Gastroesophageal sphincter (tissue), 4 donors: Measurements from ENCODE around the gene POLR3K. TPM values are rescaled to one million over a fixed set of nuclear protein-coding genes. Genes with fewer than 3 reads are reported as not detected.

Experiments used
- ATAC-seq: fragments of 150-250 bp; one replicate; pipeline ENCODE4 v1.9.1; 2016; ENCODE audit warnings: mild to moderate bottlenecking, moderate library complexity
- H3K27ac ChIP-seq, 4 donors: fragments of 200-600 bp; sonication (generic) in 3 of 4; 1 replicate in 3 of 4; 2 replicates in 1 of 4; pipeline ENCODE4 v1.5.1; 2016 to 2019
- H3K27me3 ChIP-seq: fragments of 200-600 bp; sonication (generic); one replicate; pipeline ENCODE4 v1.5.1; 2019
- H3K36me3 ChIP-seq, 2 donors: fragments of 200-600 bp; sonication (generic); one replicate each; pipeline ENCODE4 v1.5.1; 2019; ENCODE audit warnings: control low read depth in 1 of 2
- H3K4me1 ChIP-seq, 3 donors: fragments of 200-600 bp; sonication (generic); 1 replicate in 2 of 3; 2 replicates in 1 of 3; pipeline ENCODE4 v1.5.1; 2016 to 2019; ENCODE audit warnings: control low read depth in 2 of 3
- H3K4me3 ChIP-seq, 2 donors: fragments of 200-600 bp; sonication (generic); one replicate each; pipeline ENCODE4 v1.5.1; 2019; ENCODE audit warnings: mild to moderate bottlenecking in 1 of 2, moderate library complexity in 1 of 2
- H3K9me3 ChIP-seq, 3 donors: fragments of 200-600 bp; sonication (generic); one replicate each; pipeline ENCODE4 v1.5.1; 2017 to 2019; ENCODE audit warnings: control low read depth in 2 of 3
- EP300 ChIP-seq: sonication (generic); formaldehyde crosslinking; IDR thresholded peaks from one replicate; pipeline ENCODE4 v1.6.1; 2017; ENCODE audit warnings: antibody characterized with exemption, mild to moderate bottlenecking
- POLR2A ChIP-seq, 2 donors: fragments of 450-650 bp; IDR thresholded peaks; one replicate each; pipeline ENCODE4 v1.6.1; 2017; ENCODE audit warnings: antibody characterized with exemption in 2 of 2, mild to moderate bottlenecking in 2 of 2, moderate library complexity in 1 of 2
- POLR2AphosphoS5 ChIP-seq: sonication (generic); formaldehyde crosslinking; IDR thresholded peaks from one replicate; pipeline ENCODE4 v1.6.1; 2017; ENCODE audit warnings: antibody characterized with exemption
- WGBS, 2 donors: methylation state at CpG; one replicate each; pipeline ENCODE4 v1.1.5; 2018; ENCODE audit warnings: low coverage in 1 of 2; 5-methylcytosine and 5-hydroxymethylcytosine counted together
- total RNA-seq, 4 donors: library from RNA; depleted of rRNA; stranded (reverse); fragments of >200 nt; gene quantifications; one replicate each; pipeline ENCODE4 v1.1.0, GENCODE V29; 2016
- TF ChIP-seq, protein P1 (sequence below), 4 experiments: fragments of 200-600 bp in 2 of 4; fragments of 450-650 bp in 2 of 4; sonication (generic) in 1 of 4; IDR thresholded peaks; one replicate each; pipeline ENCODE4 v1.5.1; 2017 to 2019; ENCODE audit warnings: antibody characterized with exemption in 4 of 4, mild to moderate bottlenecking in 2 of 4, moderate library complexity in 2 of 4

POLR3K gene
- total RNA-seq, 4 donors from 2014 or later = 2.6 to 5.1 (median 4.5) TPM

- no peaks in the 10 kb centered on the region for H3K27me3 ChIP-seq
- TF ChIP-seq POLR2AphosphoS5 = no peak
- no peak for TF ChIP-seq POLR2A (IDR thresholded peaks at IDR 0.05)
- TF ChIP-seq, protein P1, sequence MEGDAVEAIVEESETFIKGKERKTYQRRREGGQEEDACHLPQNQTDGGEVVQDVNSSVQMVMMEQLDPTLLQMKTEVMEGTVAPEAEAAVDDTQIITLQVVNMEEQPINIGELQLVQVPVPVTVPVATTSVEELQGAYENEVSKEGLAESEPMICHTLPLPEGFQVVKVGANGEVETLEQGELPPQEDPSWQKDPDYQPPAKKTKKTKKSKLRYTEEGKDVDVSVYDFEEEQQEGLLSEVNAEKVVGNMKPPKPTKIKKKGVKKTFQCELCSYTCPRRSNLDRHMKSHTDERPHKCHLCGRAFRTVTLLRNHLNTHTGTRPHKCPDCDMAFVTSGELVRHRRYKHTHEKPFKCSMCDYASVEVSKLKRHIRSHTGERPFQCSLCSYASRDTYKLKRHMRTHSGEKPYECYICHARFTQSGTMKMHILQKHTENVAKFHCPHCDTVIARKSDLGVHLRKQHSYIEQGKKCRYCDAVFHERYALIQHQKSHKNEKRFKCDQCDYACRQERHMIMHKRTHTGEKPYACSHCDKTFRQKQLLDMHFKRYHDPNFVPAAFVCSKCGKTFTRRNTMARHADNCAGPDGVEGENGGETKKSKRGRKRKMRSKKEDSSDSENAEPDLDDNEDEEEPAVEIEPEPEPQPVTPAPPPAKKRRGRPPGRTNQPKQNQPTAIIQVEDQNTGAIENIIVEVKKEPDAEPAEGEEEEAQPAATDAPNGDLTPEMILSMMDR (IDR thresholded peaks at IDR 0.05) = no peak
- TF ChIP-seq EP300 = no peak
- WGBS, 2 donors = 67 to 87% methylated on average over 6 of the region's 16 CpGs
- no peak for ATAC-seq
- H3K27ac ChIP-seq = peak overlapping the region in 3 of 4 donors; percentile 93 to 97 (median 96)
- H3K36me3 ChIP-seq = peaks cover 0 to 7% of the 10 kb centered on the region in 2 donors
- H3K4me1 ChIP-seq = peaks cover 0 to 90% (median 57%) of the 10 kb centered on the region in 3 donors
- H3K4me3 ChIP-seq = peak overlapping the region in 1 of 2 donors; percentile 0
- H3K9me3 ChIP-seq = no peaks in the 10 kb centered on the region
Measured at GRCh38 chr16:74747-75334, 21.4 kb upstream of the POLR3K start.

- H3K4me3 ChIP-seq = no peak overlapping the region
- no peaks in the 10 kb centered on the region for H3K9me3 ChIP-seq
- H3K4me1 ChIP-seq = peaks cover 0 to 90% (median 53%) of the 10 kb centered on the region in 3 donors
- H3K36me3 ChIP-seq = peaks cover 0 to under 1% of the 10 kb centered on the region in 2 donors
- WGBS, 2 donors = 76% methylated on average over 3 of the region's 12 CpGs; no CpG with 5 or more reads in 1 of the 2 donors
- TF ChIP-seq POLR2AphosphoS5 = no peak
- TF ChIP-seq, protein P1 (IDR thresholded peaks at IDR 0.05) = no peak
- no peak for TF ChIP-seq POLR2A (IDR thresholded peaks at IDR 0.05)
- TF ChIP-seq EP300 = no peak
- peak overlapping the region in 3 of 4 donors; percentile 93 to 94 (median 93) for H3K27ac ChIP-seq
- no peak for ATAC-seq
- H3K27me3 ChIP-seq = no peaks in the 10 kb centered on the region
Measured at GRCh38 chr16:74051-74746, 20.8 kb upstream of the POLR3K start.

DNA sequence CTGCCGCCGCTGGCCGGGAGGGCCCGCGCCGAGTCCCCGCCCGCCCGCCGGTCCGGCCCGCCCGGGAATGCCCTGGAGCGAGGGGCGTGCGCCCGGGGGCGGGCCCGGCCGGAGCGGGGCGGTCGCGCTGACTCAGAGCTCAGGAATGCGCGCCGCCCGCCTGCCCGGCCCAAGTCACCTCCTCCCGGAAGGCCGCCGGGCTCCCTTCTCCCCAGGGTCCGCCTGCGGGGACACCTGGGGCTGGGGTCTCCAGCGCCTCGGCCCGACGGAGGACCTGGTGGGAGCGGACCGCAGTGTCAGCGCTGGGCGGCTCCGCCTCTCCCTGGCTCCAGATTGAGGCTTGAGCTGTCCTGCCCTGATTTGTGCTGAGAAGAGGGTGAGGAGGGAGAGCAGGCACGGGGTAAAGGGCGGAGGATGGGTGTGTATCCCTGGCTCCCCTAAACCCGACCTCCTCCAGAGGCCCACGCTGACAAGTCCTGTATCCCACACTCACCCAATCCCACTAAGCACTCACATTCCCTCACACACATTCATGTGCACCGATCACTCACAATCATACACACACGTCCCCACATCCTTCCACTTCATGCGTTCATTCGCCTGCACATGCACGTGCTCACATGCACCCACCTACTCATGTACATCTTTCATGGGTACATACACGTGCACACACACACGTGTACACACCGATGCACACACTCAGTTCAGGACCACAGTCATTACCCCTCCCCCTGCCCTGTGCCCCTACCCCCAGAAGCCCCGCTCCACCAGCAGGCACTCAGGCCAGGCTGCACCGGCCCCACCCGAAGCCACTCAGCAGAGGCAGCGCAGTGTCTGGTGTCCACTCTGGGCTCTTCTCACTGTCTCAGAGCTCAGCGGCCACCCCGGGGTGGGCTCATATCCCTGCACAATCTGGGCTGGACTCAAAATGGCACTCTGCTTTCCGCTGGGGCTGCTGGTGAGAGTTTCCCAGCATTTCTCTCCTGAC is 19.4 kb upstream of the POLR3K start, which contains the start of gene RHBDF1:
RHBDF1 (minus strand) TSS at position 71 of the 988 bp plus-strand sequence. CDS start 7,616 bp downstream, outside the sequence.
- Histone ChIP-seq H3K4me3 (peak within 1 kb of the TSS; percentile 45 to 88), H3K4me1 (peaks cover 0 to 95% (median 60%) of the 10 kb centered on the region in 3 donors), H3K27me3 (no peaks in the 10 kb centered on the region), H3K27ac (peak within 1 kb of the TSS; percentile 36 to 94 (median 93)), H3K36me3 (no peaks in the 10 kb centered on the region), H3K9me3 (no peaks in the 10 kb centered on the region)
- ATAC-seq = peak; percentile 66
- WGBS, 2 donors = 40 to 53% methylated on average over 12 of the region's 62 CpGs
- TF ChIP-seq EP300 (no peak), POLR2A (IDR thresholded peaks at IDR 0.05) (peak in 1 of 2 donors; percentile 46), POLR2AphosphoS5 (no peak)
- TF ChIP-seq, protein P1 (IDR thresholded peaks at IDR 0.05) = no peak

DNA sequence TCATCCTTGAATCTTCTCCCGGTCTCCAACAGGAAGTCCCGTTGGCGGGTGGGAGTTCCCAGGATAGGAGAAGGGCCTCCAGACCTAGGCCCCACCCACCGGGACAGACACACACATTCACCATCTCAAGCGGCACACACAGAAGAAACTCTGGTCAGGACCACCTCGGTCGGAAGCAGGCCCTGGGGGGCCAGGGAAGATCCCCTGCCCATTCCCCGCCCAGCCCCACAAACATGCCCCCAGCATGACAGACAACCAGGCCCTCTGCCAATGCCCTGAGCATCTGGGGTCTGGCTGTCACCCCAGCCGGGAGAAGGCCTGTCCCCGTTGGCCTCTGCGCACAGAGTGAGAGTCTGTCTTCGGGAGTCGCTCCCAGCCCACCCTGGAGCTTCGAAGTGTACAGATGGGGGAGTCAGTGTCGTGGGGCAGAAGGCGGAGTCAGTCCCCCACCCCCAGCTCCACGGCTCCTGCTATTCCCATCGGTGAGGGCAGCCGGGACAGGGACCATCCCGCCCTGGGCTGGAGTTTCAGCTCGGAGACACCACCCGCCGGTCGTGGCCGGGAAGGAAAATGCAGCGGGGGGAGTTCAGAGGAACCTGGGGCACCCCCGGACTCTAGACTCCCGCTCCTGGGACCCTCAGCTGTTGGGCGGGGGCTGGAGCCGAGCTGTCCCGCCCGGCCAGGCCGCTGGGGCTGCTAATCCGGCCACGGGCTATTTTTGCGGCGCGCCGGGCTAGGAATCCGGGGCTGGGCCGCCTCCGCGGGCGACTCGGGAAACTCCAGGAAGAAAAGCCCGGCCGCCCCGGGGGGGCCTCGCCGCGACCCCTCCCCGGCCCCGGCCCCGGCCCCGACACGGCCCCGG is 18.4 kb upstream of the POLR3K start:
- peak; percentile 21 to 48 for TF ChIP-seq POLR2A (IDR thresholded peaks at IDR 0.05)
- TF ChIP-seq EP300 = no peak
- TF ChIP-seq, protein P1 (IDR thresholded peaks at IDR 0.05) = peak in 3 of 4 experiments; percentile 26 to 45 (median 43)
- TF ChIP-seq POLR2AphosphoS5 = peak; percentile 40
- Histone ChIP-seq H3K4me1 (peaks cover 0 to 95% (median 59%) of the 10 kb centered on the region in 3 donors), H3K4me3 (peak overlapping the region; percentile 45 to 88), H3K9me3 (no peaks in the 10 kb centered on the region), H3K27me3 (no peaks in the 10 kb centered on the region), H3K27ac (peak overlapping the region; percentile 36 to 94 (median 93)), H3K36me3 (no peaks in the 10 kb centered on the region)
- no CpG with 5 or more reads among the region's 57 CpGs for WGBS, 2 donors
- ATAC-seq = peak; percentile 50
